D341Med (cell line): ENCODE results near the gene CNMD.

ENCODE experiments used
- DNase-seq: peaks from one replicate; pipeline ENCODE4 v3.0.0; 2012; ENCODE audit warnings: low spot score

CNMD gene

DNA sequence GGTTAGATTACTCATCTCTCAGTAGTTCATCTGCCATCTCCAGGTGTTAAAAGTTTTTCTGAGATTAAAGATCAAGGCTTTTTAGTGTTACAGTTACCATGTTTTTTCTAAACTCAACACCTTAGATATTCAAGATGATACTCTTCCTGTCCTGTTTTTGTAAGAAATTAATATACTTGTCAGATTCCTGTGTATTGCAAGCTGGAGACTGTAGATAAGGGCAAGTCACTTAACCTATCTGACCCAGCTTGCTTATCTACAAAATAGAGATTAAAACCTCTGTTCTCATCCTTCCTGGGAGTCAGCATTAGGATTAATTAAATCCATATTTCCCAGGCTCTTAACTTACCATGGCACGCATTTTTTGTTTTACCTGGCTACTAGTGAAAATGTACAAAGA, 61.8 kb downstream of the CNMD start:
- no peak for DNase-seq

DNA sequence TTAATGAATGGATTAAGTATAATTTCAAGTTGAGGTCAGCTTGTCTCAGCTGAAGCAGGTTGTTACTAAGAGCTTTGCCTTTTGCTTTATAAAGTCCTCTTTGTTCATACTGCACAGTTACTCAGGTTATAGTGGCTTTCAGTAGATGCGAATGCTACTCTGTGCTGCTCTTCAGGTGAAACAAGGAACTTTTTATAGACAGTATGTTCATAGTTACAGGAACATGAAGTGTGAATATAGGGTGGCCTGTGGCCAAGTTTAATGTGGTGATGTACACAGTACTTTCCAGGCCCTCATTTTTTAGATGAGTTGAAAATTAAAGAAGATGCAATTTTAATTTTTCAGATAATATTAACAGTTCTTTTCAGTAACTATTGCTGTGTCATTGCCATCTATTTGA, 66.2 kb downstream of the CNMD start:
- DNase-seq = no peak

DNA sequence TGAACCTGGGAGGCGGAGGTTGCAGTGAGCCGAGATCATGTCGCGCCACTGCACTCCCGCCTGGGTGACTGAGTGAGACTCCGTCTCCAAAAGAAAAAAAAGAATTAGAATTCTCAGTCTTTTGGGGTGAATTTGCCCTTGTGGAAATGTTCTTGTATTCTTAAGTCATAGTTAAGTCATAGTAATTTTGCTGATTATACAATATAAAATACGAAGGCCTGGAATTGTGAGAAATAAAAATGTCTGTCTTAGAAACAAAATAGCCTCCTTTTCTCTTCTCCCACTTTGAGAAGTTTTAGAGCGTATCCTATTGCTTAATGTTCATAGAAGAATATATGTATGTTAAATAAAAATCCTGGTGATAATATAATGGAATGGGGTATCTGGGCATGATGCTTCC, 68.9 kb downstream of the CNMD start:
- no peak for DNase-seq

DNA sequence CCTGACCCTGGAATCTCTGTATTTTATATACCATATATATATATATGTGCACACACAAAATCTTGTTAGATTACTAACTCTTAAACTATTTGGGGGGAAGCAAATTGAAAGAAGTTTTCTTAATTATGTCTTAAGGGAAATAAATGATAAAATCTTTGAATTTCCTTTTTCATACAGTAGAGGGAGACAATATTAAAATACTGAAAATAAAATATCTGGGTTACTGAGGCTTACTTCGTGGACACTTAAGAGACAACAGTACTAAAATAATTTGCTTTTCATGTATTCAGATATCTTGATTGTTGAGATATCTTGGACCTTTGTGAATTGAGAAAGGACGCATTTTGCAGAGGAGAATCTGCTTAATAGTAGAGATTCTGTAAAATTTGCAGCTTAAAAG, 69.9 kb downstream of the CNMD start:
- no peak for DNase-seq

DNA sequence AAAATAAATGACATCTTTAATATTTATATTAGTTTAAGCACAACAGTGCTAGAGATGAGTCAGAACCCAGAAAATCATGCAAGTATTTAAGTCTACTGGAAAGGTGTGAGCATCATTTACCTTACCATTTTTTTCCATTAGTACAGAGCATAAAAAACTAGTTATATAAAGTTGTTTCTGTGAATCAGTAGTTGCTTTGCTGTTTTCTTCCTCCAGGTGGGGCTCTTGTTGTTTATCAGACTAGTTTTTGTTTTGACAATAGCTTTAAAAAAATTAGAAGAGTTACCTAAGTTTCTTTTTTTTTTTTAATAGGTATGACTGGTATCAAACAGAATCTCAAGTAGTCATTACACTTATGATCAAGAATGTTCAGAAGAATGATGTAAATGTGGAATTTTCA, 74.3 kb downstream of the CNMD start:
- no peak for DNase-seq

DNA sequence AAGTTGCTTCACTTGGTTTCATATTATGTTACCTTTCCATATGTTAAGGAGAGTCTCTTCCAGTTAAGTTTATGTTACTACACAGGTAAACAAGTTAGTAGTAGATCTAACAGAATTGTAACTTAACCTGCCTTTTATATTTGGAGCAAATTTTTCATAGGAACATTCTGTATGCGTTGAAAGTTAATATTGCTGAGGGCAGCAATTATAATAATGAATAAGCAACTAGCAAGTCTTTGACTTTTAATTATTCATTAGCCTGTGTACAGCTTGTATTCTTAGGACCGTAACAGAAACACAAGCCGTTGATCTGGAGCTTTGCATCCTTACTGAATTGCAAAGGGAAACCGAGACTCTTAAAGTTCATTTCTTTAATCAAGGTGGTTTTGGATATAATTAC, 75.3 kb downstream of the CNMD start:
- DNase-seq = no peak

DNA sequence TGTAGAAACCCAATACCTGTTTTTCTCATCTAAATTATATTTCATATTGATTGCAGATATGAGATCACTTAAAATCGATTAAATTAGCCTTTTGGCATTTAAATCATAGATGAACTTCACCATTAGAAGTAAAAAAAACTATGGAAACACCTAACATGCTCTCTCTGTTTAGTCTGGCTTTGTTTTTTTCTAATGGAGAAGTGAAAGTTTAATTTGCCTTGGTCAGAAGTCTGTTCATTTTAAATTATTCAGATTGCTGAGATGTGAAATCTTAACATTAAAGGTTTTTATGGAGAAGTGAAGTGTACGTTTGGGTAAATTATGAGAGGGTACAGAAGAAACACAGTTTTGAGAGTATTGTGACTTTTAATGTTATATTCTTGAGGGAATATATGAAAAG, 80.3 kb downstream of the CNMD start:
- DNase-seq = no peak
